RPMI7951 (cell line): ENCODE results near the gene SAMHD1. TPM values are rescaled to one million over a fixed set of nuclear protein-coding genes. Genes with fewer than 3 reads are reported as not detected.
"Not testable (repeated sequence)": the region's sequence is repeated elsewhere in the genome, so short reads cannot be mapped to it uniquely, and the experiment has no call there.

ENCODE experiments used
- DNase-seq: peaks from one replicate; pipeline ENCODE4 v3.0.0-alpha.2; 2012; ENCODE audit warnings: low read depth
- total RNA-seq: library from RNA; depleted of rRNA; stranded (reverse); fragments of >200 nt; shearing (Covaris generic); gene quantifications from 2 replicates; pipeline ENCODE4 v1.2.3, GENCODE V29; 2014

SAMHD1 gene
- total RNA-seq, 1 experiment from 2014 or later, result 55.5 TPM

GRCh38 chr20:36956016-36956415 is 4.5 kb upstream of the SAMHD1 start:
- no peak for DNase-seq

DNA sequence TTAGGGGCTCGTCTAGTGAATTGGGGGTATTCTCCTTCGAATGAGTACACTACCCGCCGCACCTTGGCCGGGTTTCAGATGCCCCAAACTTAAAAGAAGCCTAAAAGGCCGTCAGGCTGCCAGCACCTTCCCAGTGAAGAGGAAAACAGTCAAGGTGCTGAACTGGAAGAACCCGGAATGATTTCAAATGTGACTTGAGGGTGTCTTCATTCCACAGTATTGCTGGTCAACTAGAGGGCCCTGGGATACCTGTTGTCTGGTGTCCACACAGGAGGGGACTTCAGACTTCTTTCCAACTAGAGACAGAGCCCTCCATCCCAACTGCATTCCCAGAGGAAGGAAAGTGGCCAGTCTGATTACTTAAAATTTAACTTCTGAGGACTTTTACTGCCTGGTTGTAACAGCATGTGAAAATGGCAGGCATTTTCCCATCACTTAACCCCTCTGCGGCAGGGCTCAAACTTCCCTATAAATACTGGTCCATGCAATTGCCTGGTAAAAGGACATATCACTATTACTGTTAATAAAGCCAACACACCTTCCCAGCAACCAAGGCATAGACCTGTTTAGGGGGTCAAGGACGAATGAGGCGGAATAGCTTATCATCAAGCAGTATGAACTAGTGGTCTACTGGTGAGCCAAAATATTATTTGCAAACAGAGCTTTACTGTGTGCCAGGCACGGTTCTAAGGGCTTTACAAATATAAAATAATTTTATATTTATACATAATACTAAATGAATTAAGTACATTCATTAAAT is 651 bp upstream of the SAMHD1 start:
- no peak for DNase-seq

- DNase-seq, result peak; percentile 75
Measured at GRCh38 chr20:36950414-36951197, 902 bp downstream of the SAMHD1 start.

DNA sequence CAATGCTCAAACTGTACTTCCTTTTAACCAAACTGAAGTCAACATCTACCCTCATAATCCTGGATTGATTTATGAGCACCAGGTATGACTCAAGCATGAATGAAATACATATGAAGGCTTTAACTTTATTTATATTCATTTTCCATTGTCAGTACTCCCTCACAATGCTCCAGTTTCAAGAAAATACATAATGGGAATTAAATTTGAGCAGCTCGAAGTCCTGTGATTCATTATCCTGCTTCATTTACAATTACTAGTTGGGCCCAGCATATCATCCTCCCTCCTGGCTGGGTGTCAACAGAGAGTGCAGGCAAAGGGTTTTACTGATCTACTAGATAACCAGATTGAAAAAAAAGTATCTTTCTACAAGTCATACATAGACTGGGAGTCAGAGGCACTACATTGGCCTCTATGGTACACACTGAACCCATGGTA is 10.1 kb downstream of the SAMHD1 start:
- DNase-seq, result no peak

DNA sequence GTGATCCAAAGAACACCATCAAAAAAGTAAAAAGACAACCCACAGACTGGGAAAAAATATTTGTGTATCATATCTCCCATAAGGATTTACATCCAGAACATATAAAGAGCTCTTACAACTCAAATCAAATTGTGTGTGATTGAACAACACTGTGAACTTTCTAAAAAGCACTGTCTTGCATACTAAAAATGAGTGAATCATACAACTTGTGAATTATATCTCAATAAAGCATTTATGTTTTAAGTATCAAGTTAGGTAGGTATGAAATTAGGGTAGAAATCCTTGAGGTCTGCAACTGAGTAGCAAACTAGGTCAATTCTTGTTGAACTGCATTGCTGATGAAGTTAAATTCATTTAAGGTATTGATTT is 14.1 kb downstream of the SAMHD1 start:
- DNase-seq, result no peak

- DNase-seq, result not testable (repeated sequence)
Measured at GRCh38 chr20:36936761-36937401, 14.6 kb downstream of the SAMHD1 start.

DNA sequence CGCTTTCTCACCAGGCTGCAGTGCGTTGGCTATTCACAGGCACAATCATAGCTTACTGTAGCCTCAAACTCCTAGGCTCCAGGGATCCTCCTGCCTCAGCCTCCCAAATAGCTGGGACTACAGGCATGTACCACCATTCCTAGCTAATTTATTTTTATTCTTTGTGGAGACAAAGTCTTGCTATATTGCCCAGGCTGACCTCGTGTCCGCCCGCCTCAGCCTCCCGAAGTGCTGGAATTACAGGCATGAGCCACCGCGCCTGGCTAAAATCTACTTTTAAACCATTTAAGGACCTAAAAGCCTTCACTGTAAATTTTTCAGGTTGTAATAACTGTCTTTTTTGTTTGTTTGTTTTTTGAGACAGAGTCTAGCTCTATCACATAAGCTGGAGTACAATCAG is 15.2 kb downstream of the SAMHD1 start:
- DNase-seq, result no peak

- DNase-seq, result not testable (repeated sequence)
Measured at GRCh38 chr20:36933571-36933970, 17.9 kb downstream of the SAMHD1 start.

DNA sequence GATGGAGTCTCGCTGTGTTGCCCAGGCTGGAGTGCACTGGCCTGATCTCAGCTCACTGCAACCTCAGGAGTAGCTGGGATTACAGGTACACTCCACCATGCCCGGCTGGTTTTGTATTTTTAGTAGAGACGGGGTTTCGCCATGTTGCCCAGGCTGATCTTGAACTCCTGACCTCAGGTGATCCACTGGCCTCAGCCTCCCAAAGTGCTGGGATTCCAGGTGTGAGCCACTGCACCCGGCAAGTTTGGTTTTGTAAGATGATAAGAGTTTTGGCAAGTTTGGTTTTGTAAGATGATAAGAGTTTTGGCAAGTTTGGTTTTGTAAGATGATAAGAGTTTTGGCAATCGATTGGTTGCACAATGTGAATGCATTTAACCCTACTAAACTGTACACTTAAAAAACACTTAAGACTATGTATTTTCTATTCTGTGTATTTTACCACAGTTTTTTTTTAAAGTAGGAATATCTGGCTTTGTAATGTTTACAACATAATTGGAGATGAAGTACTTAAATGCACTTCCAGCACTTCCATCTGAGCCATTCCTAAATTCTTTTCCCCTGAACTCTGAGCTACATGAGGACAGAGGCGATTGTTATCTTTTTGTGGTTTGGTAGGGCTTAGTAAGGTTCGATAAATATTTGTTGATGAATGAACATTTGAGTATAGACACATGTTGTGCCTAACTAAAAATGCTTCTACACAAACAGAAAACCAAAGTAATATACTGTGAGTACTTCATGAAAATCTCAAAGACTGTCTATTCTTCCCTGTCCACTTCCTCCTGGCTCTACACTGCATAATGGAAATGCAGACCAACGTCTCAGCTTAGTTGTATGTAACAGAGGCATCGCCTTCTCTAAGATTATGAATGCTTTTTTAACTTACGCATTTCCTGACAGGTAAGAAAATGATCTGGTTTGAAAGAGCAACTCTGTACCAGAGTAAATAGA is 18.8 kb downstream of the SAMHD1 start:
- no peak for DNase-seq

DNA sequence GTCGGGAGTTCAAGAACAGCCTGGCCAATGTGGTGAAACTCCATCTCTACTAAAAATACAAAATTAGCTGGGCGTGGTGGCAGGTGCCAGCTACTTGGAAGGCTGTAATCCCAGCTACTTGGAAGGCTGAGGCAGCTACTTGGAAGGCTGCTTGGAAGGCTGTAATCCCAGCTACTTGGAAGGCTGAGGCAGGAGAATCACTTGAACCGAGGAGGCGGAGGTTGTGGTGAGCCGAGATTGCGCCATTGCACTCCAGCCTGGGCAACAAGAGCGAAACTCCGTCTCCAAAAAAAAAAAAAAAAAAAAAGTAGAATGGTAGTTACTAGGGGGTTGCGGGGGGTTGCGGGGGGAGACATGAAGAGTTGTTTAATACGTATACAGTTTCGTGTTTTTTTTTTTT is 19.4 kb downstream of the SAMHD1 start:
- DNase-seq, result not testable (repeated sequence)

GRCh38 chr20:36929691-36930090 is 21.8 kb downstream of the SAMHD1 start:
- DNase-seq, result no peak

DNA sequence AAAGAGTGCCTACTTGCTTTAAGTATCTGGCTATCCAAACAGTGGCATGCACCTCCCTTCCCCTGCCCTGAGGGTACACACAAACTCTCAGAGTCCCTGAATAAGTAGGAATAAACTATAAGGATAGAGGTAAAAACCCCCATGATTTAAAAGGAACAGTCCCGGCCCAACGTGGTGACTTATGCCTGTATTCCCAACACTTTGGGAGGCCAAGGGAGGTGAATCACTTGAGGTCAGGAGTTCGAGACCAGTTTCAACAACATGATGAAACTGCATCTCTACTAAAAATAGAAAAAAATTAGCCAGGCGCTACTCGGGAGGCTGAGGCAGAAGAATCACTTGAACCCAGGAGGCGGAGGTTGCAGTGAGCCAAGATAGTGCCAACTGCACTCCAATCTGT is 22.2 kb downstream of the SAMHD1 start:
- peak; percentile 36 for DNase-seq

GRCh38 chr20:36927704-36928103 is 23.8 kb downstream of the SAMHD1 start:
- no peak for DNase-seq

DNA sequence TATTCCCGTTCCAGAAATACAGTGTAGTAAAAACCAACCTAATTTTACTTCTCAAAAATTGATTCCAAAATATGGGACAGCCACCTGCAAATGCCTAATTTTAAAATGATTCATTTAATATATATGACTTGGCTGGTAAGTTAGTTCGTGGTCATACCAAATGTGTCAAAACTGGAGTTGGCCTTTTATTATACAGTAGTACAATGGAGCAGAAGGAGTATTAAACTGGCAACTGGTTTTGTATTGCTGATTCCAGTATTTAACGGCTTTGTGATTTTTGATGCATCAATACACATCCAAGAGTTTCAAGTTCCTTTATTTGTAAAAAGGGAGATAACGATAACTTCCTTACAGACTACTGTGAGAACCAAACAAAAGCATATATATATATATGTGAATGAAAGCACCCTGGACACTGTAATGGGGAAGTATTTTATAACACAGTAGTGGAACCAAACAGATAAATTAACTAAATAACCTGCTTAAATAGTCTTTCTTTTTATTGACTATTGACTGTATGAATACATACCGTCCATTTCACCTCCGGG is 24.8 kb downstream of the SAMHD1 start:
- no peak for DNase-seq

GRCh38 chr20:36925234-36925633 is 26.3 kb downstream of the SAMHD1 start:
- DNase-seq, result no peak

DNA sequence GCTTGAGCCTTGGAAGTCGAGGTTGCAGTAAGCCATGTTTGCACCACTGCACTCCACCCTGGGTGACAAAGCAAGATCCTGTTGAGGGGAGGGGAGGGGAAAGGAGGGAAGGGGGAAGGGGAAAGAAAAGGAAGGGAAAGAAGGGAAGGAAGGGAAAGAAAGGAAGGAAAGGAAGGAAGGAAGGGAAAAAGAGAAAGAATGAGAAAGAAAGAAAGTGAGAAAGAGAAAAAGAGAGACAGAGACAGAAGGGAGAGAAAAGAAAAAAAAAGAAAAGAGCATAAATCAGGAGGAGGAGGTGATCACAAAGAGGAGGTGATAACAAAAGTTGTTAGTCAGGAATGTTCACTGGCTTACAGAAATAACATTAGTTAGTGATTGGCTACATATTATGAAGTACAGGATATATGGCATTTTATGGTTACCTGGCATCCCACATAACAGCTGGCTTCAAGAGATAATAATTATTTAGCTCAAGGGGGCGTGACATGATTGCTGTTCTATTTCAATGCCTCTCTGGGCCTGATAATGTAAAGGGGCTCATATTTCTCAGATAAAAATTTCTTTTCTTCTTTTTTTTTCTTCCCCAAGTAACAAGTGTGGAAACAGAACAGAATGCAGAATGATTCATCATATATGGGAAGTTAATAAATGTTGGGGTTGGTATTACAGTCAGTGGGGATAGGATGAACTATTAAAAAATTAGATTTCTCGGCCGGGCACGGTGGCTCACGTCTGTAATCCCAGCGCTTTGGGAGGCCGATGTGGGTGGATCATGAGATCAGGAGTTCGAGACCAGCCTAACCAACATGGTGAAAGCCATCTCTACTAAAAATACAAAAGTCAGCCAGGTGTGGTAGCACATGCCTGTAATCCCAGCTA is 27.1 kb downstream of the SAMHD1 start:
- no peak for DNase-seq

- DNase-seq, result no peak
Measured at GRCh38 chr20:36920334-36920730, 31.2 kb downstream of the SAMHD1 start.

- peak; percentile 66 for DNase-seq
Measured at GRCh38 chr20:36919715-36920333, 31.7 kb downstream of the SAMHD1 start.

DNA sequence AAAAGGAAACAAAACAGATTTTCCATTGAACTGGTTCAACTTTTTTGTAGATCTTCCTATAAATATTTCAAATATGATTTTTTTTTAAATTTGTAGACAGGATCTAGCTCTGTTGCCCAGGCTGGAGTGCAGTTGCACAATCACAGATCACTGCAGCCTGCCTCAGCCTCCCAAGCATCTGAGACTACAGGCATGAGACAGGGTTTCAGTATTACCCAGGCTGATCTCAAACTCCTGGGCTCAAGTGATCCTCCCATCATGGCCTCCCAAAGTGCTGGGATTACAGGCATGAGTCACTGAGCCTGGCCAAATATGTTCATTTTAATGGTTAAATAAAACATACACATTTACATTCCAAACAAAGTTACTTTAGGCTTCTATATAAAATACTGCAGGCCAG is 33.6 kb downstream of the SAMHD1 start:
- no peak for DNase-seq

DNA sequence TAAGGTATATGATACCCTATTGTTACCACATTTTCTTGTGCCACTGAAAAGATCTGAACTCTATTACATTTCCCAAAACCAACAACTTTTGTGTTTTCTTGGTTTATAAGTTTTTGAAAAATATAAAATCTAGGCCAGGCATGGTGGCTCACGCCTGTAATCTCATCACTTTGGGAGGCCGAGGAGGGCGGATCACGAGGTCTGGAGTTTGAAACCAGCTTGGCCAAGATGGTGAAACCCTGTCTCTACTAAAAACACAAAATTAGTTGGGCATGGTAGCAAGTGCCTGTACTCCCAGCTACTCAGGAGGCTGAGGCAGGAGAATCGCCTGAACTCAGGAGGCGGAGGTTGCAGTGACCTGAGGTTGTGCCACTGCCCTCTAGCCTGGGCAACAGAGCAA is 34.3 kb downstream of the SAMHD1 start:
- DNase-seq, result no peak
